Common myeloid progenitor, CD34-positive (primary cell): ENCODE measurements around the gene PCIF1.
A peak's percentile ranks its signal among the peaks of the same experiment; 100 is the strongest.

ENCODE experiments used
- CTCF ChIA-PET: fragments of 350-600 bp; sonication (Branson Sonifier 250); formaldehyde crosslinking; loops from one replicate; lab custom pipeline; 2021; ENCODE audit warnings: antibody characterized with exemption; lab: Charles Lee
- POLR2A ChIA-PET: fragments of 350-600 bp; sonication (Branson Sonifier 250); formaldehyde crosslinking; loops from one replicate; lab custom pipeline; 2021; ENCODE audit warnings: antibody characterized with exemption; lab: Charles Lee
- DNase-seq, 3 donors: peaks; one replicate each; pipeline versions ENCODE4 v3.0.0 to v3.0.0-alpha.2; 2013
- H3K27ac ChIP-seq, 2 experiments: 1 replicate in 1 of 2; 2 replicates in 1 of 2; pipeline ENCODE4 v1.7.0; 2013; ENCODE audit warnings: inconsistent platforms in 2 of 2, low read length in 2 of 2, mild to moderate bottlenecking in 2 of 2, low read depth in 1 of 2, moderate library complexity in 1 of 2; ENCODE audit not compliant: severe bottlenecking in 2 of 2, insufficient read depth in 1 of 2, poor library complexity in 1 of 2
- H3K27me3 ChIP-seq, 5 experiments: replicated peaks in 2 of 5; 1 replicate in 3 of 5; 2 replicates in 2 of 5; pipeline versions ENCODE4 v1.6.1 to v1.7.0; 2013; ENCODE audit warnings: low read length in 4 of 5, mild to moderate bottlenecking in 2 of 5, moderate library complexity in 2 of 5, inconsistent platforms in 1 of 5; ENCODE audit not compliant: insufficient read depth in 5 of 5, control insufficient read depth in 4 of 5
- H3K36me3 ChIP-seq, 4 experiments: 1 replicate in 2 of 4; 2 replicates in 2 of 4; pipeline versions ENCODE4 v1.6.1 to v1.7.0; 2013; ENCODE audit warnings: low read length in 3 of 4, control low read depth in 1 of 4, mild to moderate bottlenecking in 1 of 4; ENCODE audit not compliant: control insufficient read depth in 4 of 4, insufficient read depth in 4 of 4
- H3K4me1 ChIP-seq, 4 experiments: 1 replicate in 3 of 4; 2 replicates in 1 of 4; pipeline versions ENCODE4 v1.6.1 to v1.7.1; 2013; ENCODE audit warnings: low read length in 3 of 4, mild to moderate bottlenecking in 3 of 4, control low read depth in 1 of 4, inconsistent platforms in 1 of 4, moderate library complexity in 1 of 4; ENCODE audit not compliant: control insufficient read depth in 4 of 4, insufficient read depth in 4 of 4; ENCODE audit errors: control extremely low read depth in 1 of 4
- H3K4me3 ChIP-seq, 7 experiments: 1 replicate in 4 of 7; 2 replicates in 3 of 7; pipeline versions ENCODE4 v1.5.1 to v1.7.0; 2013; ENCODE audit warnings: mild to moderate bottlenecking in 7 of 7, low read length in 6 of 7, moderate library complexity in 6 of 7, inconsistent platforms in 2 of 7, low read depth in 2 of 7, control low read depth in 1 of 7; ENCODE audit not compliant: insufficient read depth in 4 of 7, control insufficient read depth in 1 of 7; ENCODE audit errors: extremely low read depth in 1 of 7
- H3K9me3 ChIP-seq, 5 experiments: 1 replicate in 4 of 5; 2 replicates in 1 of 5; pipeline versions ENCODE4 v1.6.1 to v1.7.1; 2013; ENCODE audit warnings: low read length in 4 of 5, mild to moderate bottlenecking in 2 of 5, inconsistent platforms in 1 of 5, low read depth in 1 of 5, moderate library complexity in 1 of 5; ENCODE audit not compliant: control insufficient read depth in 4 of 5, insufficient read depth in 2 of 5; ENCODE audit errors: control extremely low read depth in 1 of 5
- WGBS: methylation state at CpG from one replicate; pipeline ENCODE4 v1.1.5; 2013; ENCODE audit not compliant: insufficient coverage; 5-methylcytosine and 5-hydroxymethylcytosine counted together

Gene PCIF1

DNA sequence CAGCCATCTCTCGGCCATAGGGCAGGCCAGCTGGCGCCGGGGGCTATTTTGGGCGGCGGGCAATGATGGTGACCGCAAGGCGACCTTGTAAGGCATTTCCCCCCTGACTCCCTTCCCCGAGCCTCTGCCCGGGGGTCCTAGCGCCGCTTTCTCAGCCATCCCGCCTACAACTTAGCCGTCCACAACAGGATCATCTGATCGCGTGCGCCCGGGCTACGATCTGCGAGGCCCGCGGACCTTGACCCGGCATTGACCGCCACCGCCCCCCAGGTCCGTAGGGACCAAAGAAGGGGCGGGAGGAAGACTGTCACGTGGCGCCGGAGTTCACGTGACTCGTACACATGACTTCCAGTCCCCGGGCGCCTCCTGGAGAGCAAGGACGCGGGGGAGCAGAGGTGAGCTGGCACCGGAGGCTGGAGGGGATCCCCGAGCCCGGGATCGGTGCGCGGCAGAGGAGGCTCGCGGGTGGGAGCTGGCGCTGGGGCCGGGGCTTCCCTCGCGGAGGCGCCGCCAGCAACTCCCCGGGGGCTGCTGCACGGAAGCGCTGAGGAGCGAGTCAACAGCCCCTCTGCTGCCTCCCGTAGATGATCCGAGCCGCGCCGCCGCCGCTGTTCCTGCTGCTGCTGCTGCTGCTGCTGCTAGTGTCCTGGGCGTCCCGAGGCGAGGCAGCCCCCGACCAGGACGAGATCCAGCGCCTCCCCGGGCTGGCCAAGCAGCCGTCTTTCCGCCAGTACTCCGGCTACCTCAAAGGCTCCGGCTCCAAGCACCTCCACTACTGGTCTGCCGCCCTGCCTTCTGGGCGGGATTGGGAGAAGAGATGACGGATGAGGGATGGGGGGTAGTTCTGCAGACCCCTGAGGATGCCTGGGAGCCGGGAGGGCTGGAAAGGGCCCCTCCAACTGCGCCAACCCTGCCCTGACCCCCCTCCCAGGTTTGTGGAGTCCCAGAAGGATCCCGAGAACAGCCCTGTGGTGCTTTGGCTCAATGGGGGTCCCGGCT, 43.2 kb upstream of the PCIF1 start, which contains the start of the genes CTSA and NEURL2:
TSS of gene CTSA (plus strand) at position 351 of the 999 bp plus-strand sequence. CDS start at position 585, 234 bp downstream.
TSS of gene NEURL2 (minus strand) at position 224 of the 999 bp plus-strand sequence. CDS start at position 7, 217 bp downstream.
- WGBS, result under 1% methylated on average over 58 of the region's 78 CpGs
- ChIA-PET CTCF (interaction anchor here (0.5 to 5.8 kb wide), 13 partner anchors 10 to 91 kb away, joined by 3 to 30 read pairs (median 11); partner anchors contain the start of genes PLTP, ZNF335 and ZSWIM1), POLR2A (interaction anchor here (1.0 to 2.7 kb wide), 4 partner anchors 10 to 70 kb away, joined by 3 to 12 read pairs (median 7); partner anchors contain the start of genes PCIF1, PLTP and ZSWIM1)
- Histone ChIP-seq H3K36me3 (peaks cover 7 to 53% (median 31%) of the 10 kb centered on the region in 4 experiments), H3K4me1 (peaks cover 8 to 49% (median 41%) of the 10 kb centered on the region in 4 experiments), H3K4me3 (peak within 1 kb of the TSS; percentile 52 to 86 (median 80)), H3K27ac (peak within 1 kb of the TSS; percentile 25 to 70), H3K27me3 (no peaks in the 10 kb centered on the region), H3K9me3 (no peaks in the 10 kb centered on the region)
- peak; percentile 74 to 81 (median 79) for DNase-seq

DNA sequence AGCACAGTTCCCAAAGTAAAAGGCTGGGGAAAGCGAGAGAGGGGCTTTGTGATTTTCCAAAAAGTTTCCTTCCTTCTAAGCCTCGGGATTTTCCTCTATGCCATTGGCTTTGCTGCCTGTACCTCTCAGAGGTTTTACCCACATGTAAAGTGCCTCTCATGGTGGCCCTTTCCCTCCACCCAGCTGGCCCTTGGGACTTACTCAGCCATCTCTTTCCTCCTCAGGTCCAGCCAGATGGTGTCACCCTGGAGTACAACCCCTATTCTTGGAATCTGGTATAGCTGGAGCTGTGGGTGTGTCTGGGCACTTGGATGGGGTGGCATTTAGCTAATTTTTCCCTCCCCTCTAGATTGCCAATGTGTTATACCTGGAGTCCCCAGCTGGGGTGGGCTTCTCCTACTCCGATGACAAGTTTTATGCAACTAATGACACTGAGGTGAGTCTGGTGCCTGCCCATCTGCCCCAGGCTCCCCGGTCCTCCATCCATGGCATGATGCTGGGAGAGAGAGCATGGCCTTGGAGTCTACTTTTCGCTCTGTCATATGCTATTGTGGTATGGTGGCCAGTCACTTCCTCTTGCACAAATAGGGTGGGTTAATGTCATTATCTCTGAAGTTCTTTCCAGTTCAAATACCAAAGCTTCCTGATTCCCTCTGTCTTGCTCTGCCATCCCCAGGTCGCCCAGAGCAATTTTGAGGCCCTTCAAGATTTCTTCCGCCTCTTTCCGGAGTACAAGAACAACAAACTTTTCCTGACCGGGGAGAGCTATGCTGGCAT, 42.2 kb upstream of the PCIF1 start:
- Histone ChIP-seq H3K27me3 (no peaks in the 10 kb centered on the region), H3K4me3 (peak overlapping the region in 6 of 7 experiments; percentile 71 to 86 (median 81)), H3K27ac (peak overlapping the region; percentile 25 to 70), H3K36me3 (peaks cover 9 to 51% (median 30%) of the 10 kb centered on the region in 4 experiments), H3K4me1 (peaks cover 8 to 46% (median 39%) of the 10 kb centered on the region in 4 experiments), H3K9me3 (no peaks in the 10 kb centered on the region)
- POLR2A ChIA-PET, result no interaction called here
- DNase-seq, result peak in 2 of 3 donors; percentile 20 to 37
- WGBS, result 86% methylated on average over 9 of the region's 9 CpGs
- CTCF ChIA-PET, result interaction anchor here (0.5 to 5.8 kb wide), 9 partner anchors 10 to 93 kb away, joined by 3 to 30 read pairs (median 4); partner anchors contain the start of genes PCIF1 and ZSWIM1

GRCh38 chr20:45892828-45893500, 41.5 kb upstream of the PCIF1 start:
- Histone ChIP-seq H3K27ac (no peak overlapping the region), H3K4me1 (peaks cover 8 to 46% (median 39%) of the 10 kb centered on the region in 4 experiments), H3K27me3 (no peaks in the 10 kb centered on the region), H3K36me3 (peaks cover 9 to 52% (median 30%) of the 10 kb centered on the region in 4 experiments), H3K4me3 (peak overlapping the region in 3 of 7 experiments; percentile 6 to 83 (median 19)), H3K9me3 (no peaks in the 10 kb centered on the region)
- ChIA-PET POLR2A (no interaction called here), CTCF (interaction anchor here (0.9 to 5.8 kb wide), 7 partner anchors 9 to 94 kb away, joined by 3 to 30 read pairs (median 4); partner anchors contain the start of genes PCIF1 and ZSWIM1)
- no peak for DNase-seq
- 78% methylated on average over 1 of the region's 4 CpGs for WGBS

DNA sequence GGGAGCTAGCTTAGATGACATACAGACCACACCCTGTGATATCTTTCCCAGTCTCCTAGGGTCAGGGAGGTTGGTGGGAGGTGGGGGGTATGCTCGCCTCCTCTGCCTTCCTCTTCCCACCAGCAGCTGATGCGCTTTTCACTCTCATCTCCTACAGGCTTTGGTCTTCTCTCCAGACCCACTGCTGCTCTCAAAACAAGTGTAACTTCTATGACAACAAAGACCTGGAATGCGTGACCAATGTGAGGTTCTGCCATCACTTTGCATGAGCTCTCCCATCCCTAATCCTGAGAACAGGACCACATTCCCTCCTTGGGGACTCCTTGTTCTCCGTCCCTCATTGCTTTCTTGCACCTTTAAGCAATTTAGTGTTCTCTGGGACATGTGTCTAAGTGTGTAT, 40.7 kb upstream of the PCIF1 start:
- DNase-seq, result no peak
- WGBS, result 100% methylated on average over 1 of the region's 4 CpGs
- H3K27ac ChIP-seq, result no peak overlapping the region
- no peaks in the 10 kb centered on the region for H3K9me3 ChIP-seq
- peaks cover 9 to 54% (median 34%) of the 10 kb centered on the region in 4 experiments for H3K36me3 ChIP-seq
- POLR2A ChIA-PET, result interaction anchor here (0.5 kb wide), 1 partner anchor 555 kb away, joined by 3 read pairs; no protein-coding TSS in a partner anchor
- H3K27me3 ChIP-seq, result no peaks in the 10 kb centered on the region
- H3K4me1 ChIP-seq, result peaks cover 8 to 40% (median 36%) of the 10 kb centered on the region in 4 experiments
- no peak overlapping the region for H3K4me3 ChIP-seq
- CTCF ChIA-PET, result interaction anchor here (0.8 to 5.8 kb wide), 2 partner anchors 12 to 25 kb away, joined by 3 to 30 read pairs; partner anchors contain the start of gene ZSWIM1

GRCh38 chr20:45894797-45895196, 39.7 kb upstream of the PCIF1 start:
- CTCF ChIA-PET, result no interaction called here
- Histone ChIP-seq H3K4me1 (peaks cover 8 to 34% (median 30%) of the 10 kb centered on the region in 4 experiments), H3K27ac (no peak overlapping the region), H3K36me3 (peaks cover 11 to 61% (median 39%) of the 10 kb centered on the region in 4 experiments), H3K27me3 (no peaks in the 10 kb centered on the region), H3K4me3 (no peak overlapping the region), H3K9me3 (no peaks in the 10 kb centered on the region)
- 96% methylated on average over 5 of the region's 12 CpGs for WGBS
- POLR2A ChIA-PET, result no interaction called here
- DNase-seq, result no peak

DNA sequence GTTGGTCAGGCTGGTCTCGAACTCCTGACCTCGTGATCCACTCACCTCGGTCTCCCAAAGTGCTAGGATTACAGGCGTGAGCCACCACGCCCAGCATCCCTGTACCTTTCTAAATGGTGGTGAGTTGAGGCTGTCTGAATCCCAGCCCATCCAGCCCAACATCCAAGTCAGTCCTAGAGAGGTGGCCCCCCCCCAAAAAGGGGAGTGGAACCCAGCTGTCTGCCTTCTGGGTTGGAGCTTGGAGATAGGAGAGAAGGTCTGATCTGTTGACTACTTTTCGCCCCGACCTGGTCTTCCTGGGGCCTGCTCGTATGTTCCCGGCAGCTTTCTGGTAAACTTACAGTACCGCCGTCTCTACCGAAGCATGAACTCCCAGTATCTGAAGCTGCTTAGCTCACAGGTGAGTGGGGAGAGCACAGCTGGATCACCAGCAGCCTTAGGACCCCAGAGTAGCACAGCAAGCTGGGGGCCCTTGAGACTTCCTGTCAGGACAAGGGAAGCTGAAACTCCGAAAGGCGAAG, 37.8 kb upstream of the PCIF1 start:
- Histone ChIP-seq H3K4me1 (peaks cover 8 to 16% (median 14%) of the 10 kb centered on the region in 4 experiments), H3K4me3 (no peak overlapping the region), H3K27me3 (no peaks in the 10 kb centered on the region), H3K27ac (no peak overlapping the region), H3K9me3 (no peaks in the 10 kb centered on the region), H3K36me3 (peaks cover 11 to 65% (median 41%) of the 10 kb centered on the region in 4 experiments)
- ChIA-PET CTCF (interaction anchor here (0.9 to 1.1 kb wide), 3 partner anchors 9 to 63 kb away, joined by 3 read pairs; partner anchors contain the start of gene SPATA25), POLR2A (no interaction called here)
- no peak for DNase-seq
- WGBS, result 100% methylated on average over 9 of the region's 14 CpGs
